HCT116 (cell line): Measurements from ENCODE around the gene TYW5. TPM values are rescaled to one million over a fixed set of nuclear protein-coding genes. Genes with fewer than 3 reads are reported as not detected.

Experiments
- ATAC-seq: fragments of 200-7000 bp; cut with Tn5 transposase; 2 replicates; pipeline ENCODE4 v1.9.1; 2020; ENCODE audit warnings: mild to moderate bottlenecking, moderate library complexity
- BruUV-seq: library from RNA; stranded (reverse); fragments of 400-500 nt; replicated peaks from 2 replicates; lab custom pipeline; 2021; lab: Mats Ljungman, UMichigan
- CTCF ChIA-PET: fragments of 300-600 bp; sonication (Branson Sonifier 250); formaldehyde crosslinking; loops from one replicate; lab custom pipeline; 2021; ENCODE audit warnings: antibody characterized with exemption; lab: Charles Lee
- POLR2A ChIA-PET: fragments of 300-600, 350-600 bp; sonication (Branson Sonifier 250); formaldehyde crosslinking; loops from one replicate; lab custom pipeline; 2021; ENCODE audit warnings: antibody characterized with exemption; lab: Charles Lee
- RAD21 ChIA-PET, 2 experiments: fragments of 300-600 bp; sonication (Branson Sonifier 250); formaldehyde crosslinking; loops; one replicate each; lab custom pipeline; 2023; ENCODE audit warnings: low total read pairs in 2 of 2; ENCODE audit not compliant: uncharacterized antibody in 2 of 2, unreplicated experiment in 2 of 2, low non-redundant PET in 1 of 2; lab: Charles Lee
- DNase-seq: peaks from one replicate; pipeline ENCODE4 v3.0.0-alpha.2; 2010; ENCODE audit warnings: low read depth, low spot score
- H2AFZ ChIP-seq: fragments of 200-600 bp; shearing (Covaris generic), sonication (generic); 2 replicates; pipeline ENCODE4 v1.6.1; 2017; ENCODE audit warnings: low read depth, mixed run types, mixed read lengths, antibody characterized with exemption, low read length; ENCODE audit not compliant: poor library complexity, severe bottlenecking
- H3K27ac ChIP-seq: 2 replicates; pipeline ENCODE4 v1.5.1; 2012; ENCODE audit warnings: low read depth, low read length
- H3K27me3 ChIP-seq: fragments of 200-600 bp; sonication (generic); 2 replicates; pipeline ENCODE4 v1.6.1; 2016; ENCODE audit warnings: mixed run types, low read length, mixed read lengths; ENCODE audit not compliant: insufficient read depth
- H3K36me3 ChIP-seq, 2 experiments: fragments of 200-500 bp in 1 of 2; fragments of 200-600 bp in 1 of 2; sonication (Bioruptor generic) in 1 of 2; sonication (generic) in 1 of 2; 2 replicates each; pipeline versions ENCODE4 v1.5.1 to v1.6.1; 2014 to 2016; ENCODE audit warnings: low read length in 2 of 2, inconsistent platforms in 1 of 2, mixed read lengths in 1 of 2, mixed run types in 1 of 2; ENCODE audit not compliant: insufficient read depth in 2 of 2, control insufficient read depth in 1 of 2
- H3K4me1 ChIP-seq, 2 experiments: fragments of 200-600 bp in 1 of 2; sonication (generic) in 1 of 2; 2 replicates each; pipeline versions ENCODE4 v1.5.1 to v1.6.1; 2012 to 2017; ENCODE audit warnings: low read length in 2 of 2, inconsistent platforms in 1 of 2, mild to moderate bottlenecking in 1 of 2, mixed read lengths in 1 of 2, mixed run types in 1 of 2, moderate library complexity in 1 of 2; ENCODE audit not compliant: insufficient read depth in 2 of 2, control insufficient read depth in 1 of 2
- H3K4me2 ChIP-seq: fragments of 200-600 bp; sonication (generic); 2 replicates; pipeline ENCODE4 v1.6.1; 2017; ENCODE audit warnings: mixed run types, low read length, mixed read lengths
- H3K4me3 ChIP-seq, 2 experiments: fragments of 200-600 bp in 1 of 2; sonication (generic) in 1 of 2; replicated peaks in 1 of 2; 2 replicates each; pipeline ENCODE4 v1.5.1; 2011 to 2016; ENCODE audit warnings: low read length in 2 of 2, control low read depth in 1 of 2, low read depth in 1 of 2, mild to moderate bottlenecking in 1 of 2, mixed read lengths in 1 of 2, mixed run types in 1 of 2
- H3K79me2 ChIP-seq: fragments of 200-600 bp; sonication (generic); 2 replicates; pipeline ENCODE4 v1.6.1; 2017; ENCODE audit warnings: mild to moderate bottlenecking, mixed run types, low read length, moderate library complexity, mixed read lengths; ENCODE audit not compliant: insufficient read depth
- H3K9ac ChIP-seq: fragments of 200-600 bp; sonication (generic); 2 replicates; pipeline ENCODE4 v1.6.1; 2016; ENCODE audit warnings: low read length, mixed read lengths
- H3K9me2 ChIP-seq: fragments of 200-600 bp; sonication (generic), shearing (Covaris generic); 2 replicates; pipeline ENCODE4 v1.6.1; 2017; ENCODE audit warnings: mixed run types, mild to moderate bottlenecking, moderate library complexity; ENCODE audit not compliant: insufficient read depth
- H3K9me3 ChIP-seq, 2 experiments: fragments of 200-500 bp in 1 of 2; fragments of 200-600 bp in 1 of 2; sonication (Bioruptor generic) in 1 of 2; sonication (generic) in 1 of 2; 2 replicates each; pipeline ENCODE4 v1.6.1; 2014 to 2017; ENCODE audit warnings: low read length in 2 of 2, mixed read lengths in 2 of 2, inconsistent platforms in 1 of 2, low read depth in 1 of 2, mild to moderate bottlenecking in 1 of 2, mixed run types in 1 of 2, moderate library complexity in 1 of 2; ENCODE audit not compliant: control insufficient read depth in 1 of 2, insufficient read depth in 1 of 2
- H4K20me1 ChIP-seq: fragments of 200-600 bp; sonication (generic), shearing (Covaris generic); 2 replicates; pipeline ENCODE4 v1.6.1; 2017; ENCODE audit warnings: mixed run types, mild to moderate bottlenecking, moderate library complexity; ENCODE audit not compliant: insufficient read depth
- CBX3 ChIP-seq: IDR thresholded peaks from 2 replicates; pipeline ENCODE4 v1.6.1; 2012; ENCODE audit warnings: low read depth
- CEBPB ChIP-seq: IDR thresholded peaks from 2 replicates; pipeline ENCODE4 v1.6.1; 2012; ENCODE audit warnings: low read depth
- ELF1 ChIP-seq: IDR thresholded peaks from 2 replicates; pipeline ENCODE4 v1.6.1; 2012; ENCODE audit warnings: low read depth, borderline replicate concordance
- EZH2 ChIP-seq: fragments of 200-600 bp; sonication (generic); IDR thresholded peaks from 2 replicates; pipeline ENCODE4 v1.6.1; 2017; ENCODE audit warnings: antibody characterized with exemption, mixed run types
- EZH2phosphoT487 ChIP-seq: fragments of 200-600 bp; IDR thresholded peaks from 2 replicates; pipeline ENCODE4 v1.6.1; 2018; ENCODE audit warnings: antibody characterized with exemption, borderline replicate concordance
- FOSL1 ChIP-seq: IDR thresholded peaks from 2 replicates; pipeline ENCODE4 v1.6.1; 2012; ENCODE audit warnings: low read depth
- JUND ChIP-seq: IDR thresholded peaks from 2 replicates; pipeline ENCODE4 v1.6.1; 2012
- POLR2AphosphoS5 ChIP-seq: IDR thresholded peaks from 2 replicates; pipeline ENCODE4 v1.6.1; 2011; ENCODE audit warnings: mild to moderate bottlenecking, low read depth, low read length, moderate library complexity
- RAD21 ChIP-seq: IDR thresholded peaks from 2 replicates; pipeline ENCODE4 v1.6.1; 2012; ENCODE audit warnings: low read depth, mild to moderate bottlenecking
- SIN3A ChIP-seq: IDR thresholded peaks from 2 replicates; pipeline ENCODE4 v1.6.1; 2012; ENCODE audit warnings: low read depth
- SP1 ChIP-seq: IDR thresholded peaks from 2 replicates; pipeline ENCODE4 v1.6.1; 2012; ENCODE audit warnings: low read depth
- SRF ChIP-seq: IDR thresholded peaks from 2 replicates; pipeline ENCODE4 v1.6.1; 2012; ENCODE audit warnings: low read depth
- TCF7L2 ChIP-seq: IDR thresholded peaks from 2 replicates; pipeline ENCODE4 v1.7.0; 2011; ENCODE audit warnings: borderline replicate concordance, inconsistent platforms; ENCODE audit not compliant: insufficient read depth, insufficient read length; ENCODE audit errors: extremely low read depth
- YY1 ChIP-seq: IDR thresholded peaks from 2 replicates; pipeline ENCODE4 v1.6.1; 2011; ENCODE audit warnings: low read length, low read depth, moderate library complexity, mild to moderate bottlenecking; ENCODE audit not compliant: insufficient replicate concordance; ENCODE audit errors: extremely low read depth
- ZFX ChIP-seq: fragments of 450-650 bp; IDR thresholded peaks from 2 replicates; pipeline ENCODE4 v1.6.1; 2017
- ZNF274 ChIP-seq: fragments of 200-500 bp; sonication (Bioruptor generic); IDR thresholded peaks from 2 replicates; pipeline ENCODE4 v1.6.1; 2014; ENCODE audit warnings: mild to moderate bottlenecking, low read depth, low read length, inconsistent platforms
- intact Hi-C: fragments of 100-400 bp; cut with micrococcal nuclease; formaldehyde crosslinking; loops from 2 replicates; pipeline ENCODE4 v1.10.0; 2022
- total RNA-seq: library from RNA; stranded (reverse); gene quantifications from one replicate; pipeline ENCODE4 v1.2.1, GENCODE V29; 2021; ENCODE audit not compliant: unreplicated experiment
- TF ChIP-seq, protein P1 (sequence below), 3 experiments: fragments of 200-600 bp in 1 of 3; sonication (generic) in 1 of 3; IDR thresholded peaks in 2 of 3; conservative IDR thresholded peaks in 1 of 3; 2 replicates each; pipeline ENCODE4 v1.5.1; 2012 to 2017; ENCODE audit warnings: low read depth in 2 of 3, low read length in 2 of 3, antibody characterized with exemption in 1 of 3, borderline replicate concordance in 1 of 3, control low read depth in 1 of 3, mild to moderate bottlenecking in 1 of 3, mixed read lengths in 1 of 3, mixed run types in 1 of 3, moderate library complexity in 1 of 3; ENCODE audit not compliant: insufficient read depth in 1 of 3
- TF ChIP-seq, protein P2 (sequence below): IDR thresholded peaks from 2 replicates; pipeline ENCODE4 v1.6.1; 2011; ENCODE audit warnings: mild to moderate bottlenecking, low read length, moderate library complexity; ENCODE audit not compliant: insufficient replicate concordance; ENCODE audit errors: extremely low read depth
- TF ChIP-seq, protein P3 (sequence below): IDR thresholded peaks from 2 replicates; pipeline ENCODE4 v1.6.1; 2012
- TF ChIP-seq, protein P4 (sequence below): IDR thresholded peaks from 2 replicates; pipeline ENCODE4 v1.6.1; 2012

The TYW5 gene
- total RNA-seq, 1 experiment from 2014 or later = 7.7 TPM

DNA sequence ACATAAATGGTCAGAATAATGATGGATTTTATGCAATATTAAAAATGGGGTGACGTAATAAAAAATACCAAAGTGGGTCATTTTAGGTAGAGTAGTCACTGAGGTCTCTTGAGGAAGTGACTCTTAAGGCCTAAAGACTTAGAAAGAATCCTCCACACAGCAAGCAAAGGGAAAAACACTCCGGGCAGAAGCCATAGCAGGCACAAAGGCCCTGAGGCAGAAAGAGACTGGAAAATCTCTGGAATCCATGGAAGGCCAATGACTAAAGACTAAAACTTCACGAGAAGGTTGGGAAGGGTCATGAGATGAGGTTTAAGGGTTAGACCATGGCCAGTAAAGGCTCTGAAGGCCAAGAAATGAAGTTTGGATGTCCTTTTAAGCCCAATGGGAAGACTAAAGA, 37.0 kb upstream of the TYW5 start:
- Histone ChIP-seq H3K4me1 (no peaks in the 10 kb centered on the region), H3K36me3 (no peaks in the 10 kb centered on the region), H3K9me3 (no peaks in the 10 kb centered on the region; a peak in 1 of 4 replicates), H3K4me3 (no peak overlapping the region), H3K79me2 (no peaks in the 10 kb centered on the region), H3K27ac (no peak overlapping the region), H3K9ac (no peak overlapping the region), H3K9me2 (no peaks in the 10 kb centered on the region), H2AFZ (no peak overlapping the region), H4K20me1 (no peaks in the 10 kb centered on the region), H3K27me3 (no peaks in the 10 kb centered on the region), H3K4me2 (no peak overlapping the region)
- TF ChIP-seq, protein P1, sequence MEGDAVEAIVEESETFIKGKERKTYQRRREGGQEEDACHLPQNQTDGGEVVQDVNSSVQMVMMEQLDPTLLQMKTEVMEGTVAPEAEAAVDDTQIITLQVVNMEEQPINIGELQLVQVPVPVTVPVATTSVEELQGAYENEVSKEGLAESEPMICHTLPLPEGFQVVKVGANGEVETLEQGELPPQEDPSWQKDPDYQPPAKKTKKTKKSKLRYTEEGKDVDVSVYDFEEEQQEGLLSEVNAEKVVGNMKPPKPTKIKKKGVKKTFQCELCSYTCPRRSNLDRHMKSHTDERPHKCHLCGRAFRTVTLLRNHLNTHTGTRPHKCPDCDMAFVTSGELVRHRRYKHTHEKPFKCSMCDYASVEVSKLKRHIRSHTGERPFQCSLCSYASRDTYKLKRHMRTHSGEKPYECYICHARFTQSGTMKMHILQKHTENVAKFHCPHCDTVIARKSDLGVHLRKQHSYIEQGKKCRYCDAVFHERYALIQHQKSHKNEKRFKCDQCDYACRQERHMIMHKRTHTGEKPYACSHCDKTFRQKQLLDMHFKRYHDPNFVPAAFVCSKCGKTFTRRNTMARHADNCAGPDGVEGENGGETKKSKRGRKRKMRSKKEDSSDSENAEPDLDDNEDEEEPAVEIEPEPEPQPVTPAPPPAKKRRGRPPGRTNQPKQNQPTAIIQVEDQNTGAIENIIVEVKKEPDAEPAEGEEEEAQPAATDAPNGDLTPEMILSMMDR (IDR thresholded peaks at IDR 0.05 in 2 of 3, conservative IDR thresholded peaks at IDR 0.05 in 1 of 3; ENCODE audit: borderline replicate concordance in 1 of 3, insufficient read depth in 1 of 3, low read depth in 2 of 3, low read length in 2 of 3) = no peak
- TF ChIP-seq POLR2AphosphoS5 (no peak), YY1 (no peak), FOSL1 (no peak), CBX3 (no peak), TCF7L2 (no peak), SRF (no peak), RAD21 (no peak), SIN3A (no peak), JUND (no peak), SP1 (no peak), ELF1 (no peak), EZH2 (no peak), ZNF274 (no peak), EZH2phosphoT487 (no peak), CEBPB (no peak), ZFX (no peak)
- TF ChIP-seq, protein P2, sequence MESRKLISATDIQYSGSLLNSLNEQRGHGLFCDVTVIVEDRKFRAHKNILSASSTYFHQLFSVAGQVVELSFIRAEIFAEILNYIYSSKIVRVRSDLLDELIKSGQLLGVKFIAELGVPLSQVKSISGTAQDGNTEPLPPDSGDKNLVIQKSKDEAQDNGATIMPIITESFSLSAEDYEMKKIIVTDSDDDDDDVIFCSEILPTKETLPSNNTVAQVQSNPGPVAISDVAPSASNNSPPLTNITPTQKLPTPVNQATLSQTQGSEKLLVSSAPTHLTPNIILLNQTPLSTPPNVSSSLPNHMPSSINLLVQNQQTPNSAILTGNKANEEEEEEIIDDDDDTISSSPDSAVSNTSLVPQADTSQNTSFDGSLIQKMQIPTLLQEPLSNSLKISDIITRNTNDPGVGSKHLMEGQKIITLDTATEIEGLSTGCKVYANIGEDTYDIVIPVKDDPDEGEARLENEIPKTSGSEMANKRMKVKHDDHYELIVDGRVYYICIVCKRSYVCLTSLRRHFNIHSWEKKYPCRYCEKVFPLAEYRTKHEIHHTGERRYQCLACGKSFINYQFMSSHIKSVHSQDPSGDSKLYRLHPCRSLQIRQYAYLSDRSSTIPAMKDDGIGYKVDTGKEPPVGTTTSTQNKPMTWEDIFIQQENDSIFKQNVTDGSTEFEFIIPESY = no peak
- TF ChIP-seq, protein P3, sequence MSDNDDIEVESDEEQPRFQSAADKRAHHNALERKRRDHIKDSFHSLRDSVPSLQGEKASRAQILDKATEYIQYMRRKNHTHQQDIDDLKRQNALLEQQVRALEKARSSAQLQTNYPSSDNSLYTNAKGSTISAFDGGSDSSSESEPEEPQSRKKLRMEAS = no peak
- TF ChIP-seq, protein P4, sequence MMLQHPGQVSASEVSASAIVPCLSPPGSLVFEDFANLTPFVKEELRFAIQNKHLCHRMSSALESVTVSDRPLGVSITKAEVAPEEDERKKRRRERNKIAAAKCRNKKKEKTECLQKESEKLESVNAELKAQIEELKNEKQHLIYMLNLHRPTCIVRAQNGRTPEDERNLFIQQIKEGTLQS = no peak
- ChIA-PET CTCF (no interaction called here), RAD21 (no interaction called here), POLR2A (no interaction called here)
- ATAC-seq (no peak), DNase-seq (no peak)
- no TSS peak for BruUV-seq
- intact Hi-C loops = no loop called here
